Peyer's patch (tissue), 4 donors: ENCODE data around the gene RPS15. TPM values are rescaled to one million over a fixed set of nuclear protein-coding genes. Genes with fewer than 3 reads are reported as not detected.

Experiments used
- DNase-seq, 3 donors: peaks; one replicate each; pipeline ENCODE4 v3.0.0-alpha.2; 2017 to 2019
- H3K27ac ChIP-seq, 4 donors: fragments of 200-600 bp; sonication (generic); one replicate each; pipeline ENCODE4 v1.5.1; 2016 to 2019
- H3K27me3 ChIP-seq, 2 donors: fragments of 200-600 bp; sonication (generic); one replicate each; pipeline ENCODE4 v1.5.1; 2019
- H3K36me3 ChIP-seq, 3 donors: fragments of 200-600 bp; sonication (generic); one replicate each; pipeline ENCODE4 v1.5.1; 2016 to 2019
- H3K4me1 ChIP-seq, 4 donors: fragments of 200-600 bp; sonication (generic); one replicate each; pipeline ENCODE4 v1.5.1; 2016 to 2019
- H3K4me3 ChIP-seq, 4 donors: fragments of 200-600 bp; sonication (generic); 1 replicate in 3 of 4; 2 replicates in 1 of 4; pipeline ENCODE4 v1.5.1; 2016 to 2019; ENCODE audit warnings: mild to moderate bottlenecking in 1 of 4
- H3K9me3 ChIP-seq, 4 donors: fragments of 200-600 bp; sonication (generic); one replicate each; pipeline ENCODE4 v1.5.1; 2016 to 2019; ENCODE audit warnings: mild to moderate bottlenecking in 1 of 4
- CTCF ChIP-seq, 6 experiments: fragments of 450-650 bp in 4 of 6; fragments of 200-600 bp in 2 of 6; sonication (generic) in 1 of 6; IDR thresholded peaks; one replicate each; pipeline ENCODE4 v1.5.1; 2017 to 2019; ENCODE audit warnings: antibody characterized with exemption in 6 of 6, mild to moderate bottlenecking in 3 of 6, moderate library complexity in 1 of 6
- POLR2A ChIP-seq, 2 donors: fragments of 450-650 bp; IDR thresholded peaks; one replicate each; pipeline ENCODE4 v1.5.1; 2017; ENCODE audit warnings: antibody characterized with exemption in 2 of 2, mild to moderate bottlenecking in 2 of 2, moderate library complexity in 2 of 2
- total RNA-seq, 4 donors: library from RNA; depleted of rRNA; stranded (reverse); fragments of >200 nt; gene quantifications; one replicate each; pipeline ENCODE4 v1.1.0, GENCODE V29; 2016

RPS15 gene
- total RNA-seq, 4 donors from 2014 or later, result 1,044 to 1,915 (median 1,354) TPM

GRCh38 chr19:1400281-1401137 is 37.7 kb upstream of the RPS15 start:
- Histone ChIP-seq H3K27me3 (peaks cover 0 to 6% of the 10 kb centered on the region in 2 donors), H3K27ac (peak overlapping the region in 1 of 4 donors; percentile 56)
- DNase-seq, result no peak

GRCh38 chr19:1401138-1401888 is 36.9 kb upstream of the RPS15 start, which contains the start of gene GAMT:
Gene GAMT (minus strand): TSS chr19:1401542. CDS start chr19:1401476, 66 bp downstream.
- TF ChIP-seq POLR2A (IDR thresholded peaks at IDR 0.05) (no peak), CTCF (IDR thresholded peaks at IDR 0.05) (peak; percentile 3 to 49 (median 38))
- Histone ChIP-seq H3K27me3 (peaks cover 0 to 6% of the 10 kb centered on the region in 2 donors), H3K36me3 (no peaks in the 10 kb centered on the region), H3K4me1 (peaks cover 4 to 41% (median 11%) of the 10 kb centered on the region in 4 donors), H3K9me3 (no peaks in the 10 kb centered on the region), H3K27ac (peak within 1 kb of the TSS in 1 of 4 donors; percentile 56), H3K4me3 (peak within 1 kb of the TSS; percentile 53 to 72 (median 66))
- DNase-seq, result peak in 2 of 3 donors; percentile 67 to 74

More at GRCh38 chr19:1400281-1401137, 37.7 kb upstream of the RPS15 start:
- Histone ChIP-seq H3K9me3 (no peaks in the 10 kb centered on the region), H3K4me3 (peak overlapping the region; percentile 53 to 72 (median 66)), H3K4me1 (peaks cover 4 to 45% (median 11%) of the 10 kb centered on the region in 4 donors), H3K36me3 (no peaks in the 10 kb centered on the region)
- TF ChIP-seq CTCF (IDR thresholded peaks at IDR 0.05) (no peak), POLR2A (IDR thresholded peaks at IDR 0.05) (no peak)

- H3K4me3 ChIP-seq, result peak overlapping the region in 3 of 4 donors; percentile 62 to 72 (median 69)
- peak overlapping the region in 1 of 4 donors; percentile 56 for H3K27ac ChIP-seq
- TF ChIP-seq CTCF (IDR thresholded peaks at IDR 0.05) (no peak), POLR2A (IDR thresholded peaks at IDR 0.05) (no peak)
- H3K36me3 ChIP-seq, result no peaks in the 10 kb centered on the region
- DNase-seq, result no peak
- no peaks in the 10 kb centered on the region for H3K9me3 ChIP-seq
- H3K4me1 ChIP-seq, result peaks cover 7 to 39% (median 13%) of the 10 kb centered on the region in 4 donors
- peaks cover 0 to 6% of the 10 kb centered on the region in 2 donors for H3K27me3 ChIP-seq
These were observed 36.3 kb upstream of the RPS15 start for GRCh38 chr19:1401889-1402217.

GRCh38 chr19:1402411-1403070 is 35.7 kb upstream of the RPS15 start:
- no peaks in the 10 kb centered on the region for H3K36me3 ChIP-seq
- peaks cover 7 to 35% (median 13%) of the 10 kb centered on the region in 4 donors for H3K4me1 ChIP-seq
- no peak overlapping the region for H3K4me3 ChIP-seq
- H3K27me3 ChIP-seq, result peaks cover 0 to 6% of the 10 kb centered on the region in 2 donors
- TF ChIP-seq POLR2A (IDR thresholded peaks at IDR 0.05) (no peak), CTCF (IDR thresholded peaks at IDR 0.05) (no peak)
- no peak for DNase-seq
- H3K27ac ChIP-seq, result no peak overlapping the region
- no peaks in the 10 kb centered on the region for H3K9me3 ChIP-seq
